Glomerular endothelial cell (primary cell): ENCODE results near the gene ZNF777. TPM values are rescaled to one million over a fixed set of nuclear protein-coding genes. Genes with fewer than 3 reads are reported as not detected.
"Not testable (repeated sequence)": the region's sequence is repeated elsewhere in the genome, so short reads cannot be mapped to it uniquely, and the experiment has no call there.

Source experiments
- DNase-seq: peaks from one replicate; pipeline ENCODE4 v3.0.0-alpha.2; 2011; ENCODE audit warnings: low read depth, low spot score; ENCODE audit errors: extremely low read depth
- total RNA-seq: library from RNA; depleted of rRNA; stranded (reverse); fragments of >200 nt; gene quantifications from 2 replicates; pipeline ENCODE4 v1.2.3, GENCODE V29; 2015

The ZNF777 gene
- total RNA-seq, 1 donor from 2014 or later = 14.9 TPM

DNA sequence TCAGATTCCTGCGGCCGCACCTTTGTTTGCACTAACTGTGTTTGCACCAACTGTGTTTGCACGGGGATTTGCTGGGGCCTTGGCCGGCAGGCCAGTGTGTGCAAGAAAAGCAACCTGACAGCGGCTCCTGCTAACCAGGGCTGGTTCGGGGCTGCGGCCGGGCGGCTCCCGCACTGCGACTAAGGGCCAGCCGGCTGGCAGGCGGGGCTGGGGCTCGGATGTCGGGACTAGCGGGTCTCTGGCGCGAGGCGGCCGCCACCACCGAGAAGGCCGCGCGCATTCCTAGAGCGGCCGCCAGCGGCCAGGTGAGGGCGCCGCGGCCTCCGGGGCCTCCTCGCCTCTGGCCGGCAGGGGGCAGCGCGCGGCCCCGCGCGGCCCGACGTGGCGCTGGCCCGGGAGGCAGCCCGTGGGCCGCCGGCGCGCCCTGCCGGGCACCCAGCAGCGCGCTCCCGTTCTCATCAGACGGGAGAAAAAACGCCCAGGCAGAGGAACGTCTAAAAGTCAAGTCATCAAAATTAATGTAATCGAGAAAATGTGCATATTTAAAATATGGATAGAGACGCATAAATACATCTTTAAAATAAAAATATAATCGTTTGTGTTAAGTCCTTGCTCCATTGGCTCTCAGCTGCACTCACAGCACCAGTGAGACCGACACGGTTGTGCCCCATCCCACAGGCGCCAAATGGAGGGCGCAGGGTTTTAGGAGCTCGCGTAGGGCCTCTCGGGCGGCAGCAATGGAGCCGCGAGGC is 38.5 kb downstream of the ZNF777 start:
- DNase-seq = no peak

DNA sequence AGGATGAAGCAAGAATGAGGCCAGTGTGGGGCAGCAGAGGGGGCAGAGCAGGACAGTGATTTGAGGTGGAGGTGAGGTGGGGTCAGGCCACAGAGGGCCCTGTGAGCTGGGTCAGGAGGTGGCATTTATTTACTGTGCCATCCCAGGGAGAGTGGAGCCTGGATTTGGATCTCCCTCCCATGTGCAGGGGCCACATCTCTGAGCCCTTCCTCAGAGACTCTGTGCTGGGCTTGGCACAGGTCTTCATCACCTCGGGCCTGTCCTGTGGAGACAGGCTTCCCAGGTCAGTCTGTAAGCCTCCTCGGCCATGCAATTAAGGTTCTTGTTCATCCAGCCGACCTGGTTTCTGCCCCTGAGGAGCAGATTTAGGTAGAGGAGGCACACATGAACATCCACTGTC is 40.9 kb downstream of the ZNF777 start:
- DNase-seq = no peak

DNA sequence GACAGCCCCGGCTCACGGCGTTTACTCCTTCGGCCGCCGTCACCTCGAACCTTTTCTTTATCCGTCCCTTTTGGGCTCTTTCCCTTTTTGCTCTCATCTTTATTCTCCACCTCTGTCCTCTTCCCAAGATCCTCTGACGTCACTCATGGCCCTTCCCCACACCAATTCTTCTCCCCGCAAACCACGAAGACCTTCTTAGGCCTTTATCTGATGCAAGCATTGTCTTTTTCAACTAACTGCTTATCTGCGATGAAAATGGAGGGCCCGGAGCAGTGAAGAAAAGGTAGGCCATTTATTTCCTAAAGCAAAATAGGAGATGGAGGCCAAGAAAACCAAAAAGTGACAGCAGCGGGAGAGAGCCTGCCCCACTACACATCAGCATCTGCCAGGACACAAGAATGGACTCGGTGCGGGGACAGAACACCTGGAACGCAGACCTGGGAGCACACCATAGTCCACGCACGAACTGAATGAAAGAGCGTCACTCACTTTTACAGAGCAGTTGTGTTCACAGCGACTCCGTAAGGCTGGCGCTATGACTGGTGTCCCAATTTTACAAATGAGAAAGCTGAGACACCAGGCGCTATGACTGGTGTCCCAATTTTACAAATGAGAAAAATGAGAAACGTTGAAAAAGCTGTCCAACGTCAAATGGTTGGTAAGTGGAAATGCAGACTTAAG is 45.3 kb downstream of the ZNF777 start:
- DNase-seq = no peak

DNA sequence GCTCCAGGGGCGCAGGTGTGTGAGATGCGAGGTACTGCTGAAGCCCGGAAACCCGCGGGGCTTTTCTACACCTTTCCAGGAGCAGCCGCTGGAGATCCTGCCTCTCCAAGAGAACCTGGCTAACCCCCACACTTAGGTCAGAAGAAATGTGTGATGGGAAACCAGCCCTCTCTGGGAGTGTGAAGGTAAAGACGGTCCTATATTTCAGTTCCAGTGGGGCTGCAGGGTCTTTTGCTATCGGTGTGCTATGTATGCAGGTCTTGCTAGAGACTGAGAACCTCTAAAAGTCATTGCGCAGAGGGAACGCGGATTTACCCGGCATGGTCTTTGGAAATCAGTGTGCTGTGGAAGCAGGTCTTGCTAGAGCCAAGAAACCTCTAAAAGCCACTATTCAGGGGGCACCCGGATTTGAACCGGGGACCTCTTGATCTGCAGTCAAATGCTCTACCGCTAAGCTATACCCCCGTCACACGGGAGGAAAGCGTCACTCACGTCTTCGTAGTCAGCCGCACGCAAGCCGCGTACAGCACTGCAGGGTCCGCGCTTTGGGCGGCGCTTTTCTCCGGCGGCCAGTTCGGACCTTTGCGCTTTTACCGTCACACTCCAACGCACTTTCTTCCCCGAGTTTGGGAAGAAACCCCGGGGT is 46.0 kb downstream of the ZNF777 start:
- no peak for DNase-seq

DNA sequence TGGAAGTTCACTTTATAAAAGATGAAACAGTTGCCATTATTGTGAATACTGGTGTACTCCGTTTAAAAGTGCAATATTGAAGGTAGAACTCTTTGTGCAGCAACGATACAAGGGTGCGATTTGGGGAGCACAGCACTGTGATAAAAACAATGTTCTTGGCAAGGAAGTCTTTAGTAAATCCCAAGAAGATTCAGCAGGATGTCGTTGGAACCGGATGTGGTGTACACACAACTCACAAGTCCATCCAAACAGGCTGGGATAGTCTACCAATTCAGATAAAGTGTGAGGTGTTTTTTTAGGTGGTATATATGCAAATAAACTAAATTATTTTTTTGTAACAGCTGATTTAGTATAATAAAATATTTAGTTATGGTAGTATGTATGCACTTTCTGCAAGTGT is 46.7 kb downstream of the ZNF777 start:
- DNase-seq = no peak

DNA sequence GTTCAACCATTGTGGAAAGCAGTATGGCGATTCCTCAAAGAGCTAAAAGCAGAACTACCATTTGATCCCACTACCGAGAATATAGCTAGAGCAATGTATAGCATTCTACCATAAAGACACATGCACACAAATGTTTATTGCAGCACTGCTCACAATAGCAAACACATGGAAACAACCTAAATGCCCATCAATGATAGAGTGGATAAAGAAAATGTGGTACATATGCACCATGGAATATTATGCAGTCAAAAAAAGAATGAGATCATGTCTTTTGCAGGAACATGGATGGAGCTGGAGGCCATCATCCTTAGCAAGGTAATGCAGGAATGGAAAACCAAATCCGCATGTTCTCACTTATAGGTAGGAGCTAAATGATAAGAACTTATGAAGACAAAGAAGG is 47.8 kb downstream of the ZNF777 start:
- DNase-seq = not testable (repeated sequence)

DNA sequence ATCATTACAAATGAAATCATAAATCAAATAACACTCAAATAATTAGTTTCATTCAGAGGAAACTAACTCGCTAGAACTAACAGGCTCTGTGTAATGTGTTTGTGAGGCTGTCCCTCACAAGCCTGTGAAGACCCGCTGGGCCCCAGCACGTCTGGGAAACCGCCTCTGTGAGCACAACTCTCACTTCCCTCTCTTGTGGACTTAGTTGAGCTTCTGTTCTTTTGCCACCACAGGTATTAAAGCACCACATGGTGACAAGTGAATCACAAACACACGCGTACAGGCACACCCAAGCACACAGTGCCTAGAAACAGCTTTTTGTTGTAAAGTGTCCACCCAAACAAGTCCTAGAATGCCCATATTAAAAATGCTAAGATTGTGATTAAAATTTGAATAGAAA is 51.0 kb downstream of the ZNF777 start:
- no peak for DNase-seq

DNA sequence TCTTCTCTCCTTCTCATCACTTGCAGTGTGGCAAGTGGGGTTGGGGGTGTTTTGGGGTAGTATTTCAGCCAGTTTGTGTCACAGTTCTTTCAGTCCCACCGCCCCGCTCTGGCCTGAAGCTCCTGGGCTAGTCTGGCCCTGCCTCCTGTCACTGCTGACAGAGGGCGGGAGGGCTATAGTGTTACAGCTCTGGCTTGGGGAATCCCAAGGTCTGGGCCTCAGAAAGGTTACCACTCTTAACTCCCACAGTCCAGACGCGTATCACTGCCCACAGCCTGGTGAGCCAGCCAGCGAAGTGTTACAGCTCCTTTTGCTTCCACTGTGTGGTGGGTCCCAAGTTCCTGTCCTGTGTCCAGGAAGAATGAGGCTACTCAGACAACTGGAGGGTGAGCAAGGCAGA is 56.0 kb downstream of the ZNF777 start:
- no peak for DNase-seq

DNA sequence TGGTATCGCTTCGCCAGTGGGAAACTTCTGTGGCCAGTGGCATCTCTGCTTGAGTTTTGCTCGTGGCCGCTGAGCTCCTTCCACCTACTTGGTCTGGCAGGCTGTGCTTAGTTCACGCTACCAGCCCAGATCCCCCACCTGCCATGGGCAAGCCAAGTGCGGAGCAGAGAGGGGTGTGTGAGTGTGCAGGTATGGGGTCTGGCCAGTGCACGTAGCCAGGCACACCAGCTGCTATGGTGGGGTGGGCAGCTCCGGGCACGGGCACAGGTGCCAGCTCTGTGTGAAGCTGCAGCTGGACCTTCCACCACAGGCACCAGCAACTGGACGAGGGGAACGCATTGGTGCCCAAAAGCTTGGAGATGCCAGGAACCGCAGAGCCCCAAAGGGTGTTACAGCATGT is 56.5 kb downstream of the ZNF777 start:
- DNase-seq = no peak

DNA sequence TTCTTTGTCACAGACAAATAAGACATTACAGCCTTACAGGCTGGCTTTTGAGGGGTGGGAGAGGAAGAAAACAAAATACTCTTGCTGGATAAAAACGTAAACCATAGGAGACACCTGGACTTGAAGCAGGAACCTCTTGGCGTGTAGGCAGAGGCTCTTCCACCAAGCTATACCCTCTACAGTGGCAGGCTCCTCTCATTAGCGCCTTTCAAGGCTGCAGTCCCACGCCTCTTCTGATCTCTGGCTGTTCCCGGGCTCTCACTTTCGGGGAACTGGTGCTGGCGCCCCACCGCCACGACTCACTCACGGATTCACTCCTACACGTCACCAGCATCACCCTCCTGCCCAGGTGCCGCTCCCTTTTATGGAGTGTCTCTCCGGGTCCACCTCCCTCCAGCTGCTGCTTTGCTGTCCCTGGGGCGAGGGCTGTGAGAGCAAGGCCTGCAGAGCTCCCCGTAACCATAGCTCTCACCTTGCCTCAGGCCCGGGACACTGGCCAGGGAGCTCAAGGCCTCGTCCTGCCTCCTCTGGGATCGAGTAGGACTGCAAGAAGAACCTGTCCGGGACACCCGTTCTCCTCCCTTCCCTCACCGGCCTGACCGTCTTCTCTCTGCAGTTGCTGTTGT is 62.6 kb downstream of the ZNF777 start:
- no peak for DNase-seq

DNA sequence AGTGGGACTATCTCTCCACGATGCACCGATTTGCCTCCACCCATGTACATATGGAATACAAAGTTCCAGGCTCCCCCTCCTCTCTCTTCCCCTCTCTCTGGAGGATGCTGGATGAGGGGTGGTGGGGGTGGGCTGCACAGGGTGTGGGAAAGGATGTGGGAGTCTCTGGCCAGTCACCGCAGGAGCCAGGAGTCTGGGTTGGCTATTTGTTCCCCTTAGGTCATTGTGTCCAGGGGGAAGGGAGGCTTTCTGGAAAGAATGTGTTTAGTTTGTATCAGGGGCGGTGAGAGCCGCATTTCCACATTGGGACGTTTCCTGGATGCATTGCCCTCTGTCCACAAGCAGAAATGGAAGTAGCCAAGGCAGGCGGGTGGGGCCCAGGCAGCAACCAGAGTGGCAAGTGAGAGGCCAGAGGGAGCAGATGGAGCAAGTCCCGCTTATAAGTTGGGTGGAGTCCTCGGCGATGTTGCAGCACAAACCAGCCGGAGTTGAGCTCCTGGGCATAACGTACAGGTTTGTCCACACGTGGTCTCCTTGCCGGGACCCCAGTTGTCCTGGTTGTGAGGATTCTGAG is 63.3 kb downstream of the ZNF777 start:
- DNase-seq = no peak

DNA sequence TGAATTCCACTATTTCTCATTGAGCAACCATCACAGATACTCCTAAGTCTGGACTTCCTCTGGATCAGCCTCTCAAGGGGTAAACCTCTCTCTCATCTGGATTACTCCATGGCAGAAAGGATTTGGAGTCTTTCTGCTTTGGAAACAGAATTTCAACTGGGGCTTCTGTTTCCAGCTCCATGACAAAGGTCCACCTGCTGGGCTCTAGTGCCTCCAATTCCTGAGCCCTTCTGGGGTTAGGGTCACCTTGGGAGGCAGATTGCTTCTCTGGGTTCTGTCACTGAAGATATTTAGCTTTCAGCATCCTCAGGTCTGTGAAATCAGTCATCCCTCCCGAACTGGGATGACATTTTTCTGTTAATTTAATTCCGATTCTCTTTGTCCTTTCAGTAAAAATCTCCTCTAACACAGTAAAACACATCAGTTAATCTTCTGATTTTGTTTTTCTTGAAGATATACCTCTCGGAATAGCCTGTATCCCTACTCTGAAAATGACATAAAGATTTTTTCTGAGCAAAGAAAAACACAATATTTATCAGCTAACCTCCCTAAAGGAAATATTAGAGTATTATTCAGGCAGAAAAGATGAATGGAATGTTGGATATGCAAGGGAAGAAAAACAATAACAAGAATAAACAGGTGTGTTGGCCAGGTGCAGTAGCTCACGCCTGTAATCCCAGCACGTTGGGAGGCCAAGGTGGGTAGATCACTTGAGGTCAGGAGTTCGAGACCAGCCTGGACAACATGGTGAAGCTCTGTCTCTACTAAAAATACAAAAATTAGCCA is 72.1 kb downstream of the ZNF777 start:
- DNase-seq = not testable (repeated sequence)

DNA sequence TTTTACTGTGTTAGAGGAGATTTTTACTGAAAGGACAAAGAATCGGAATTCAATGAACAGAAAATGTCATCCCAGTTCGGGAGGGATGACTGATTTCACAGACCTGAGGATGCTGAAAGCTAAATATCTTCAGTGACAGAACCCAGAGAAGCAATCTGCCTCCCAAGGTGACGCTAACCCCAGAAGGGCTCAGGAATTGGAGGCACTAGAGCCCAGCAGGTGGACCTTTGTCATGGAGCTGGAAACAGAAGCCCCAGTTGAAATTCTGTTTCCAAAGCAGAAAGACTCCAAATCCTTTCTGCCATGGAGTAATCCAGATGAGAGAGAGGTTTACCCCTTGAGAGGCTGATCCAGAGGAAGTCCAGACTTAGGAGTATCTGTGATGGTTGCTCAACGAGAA is 74.3 kb downstream of the ZNF777 start:
- not testable (repeated sequence) for DNase-seq

DNA sequence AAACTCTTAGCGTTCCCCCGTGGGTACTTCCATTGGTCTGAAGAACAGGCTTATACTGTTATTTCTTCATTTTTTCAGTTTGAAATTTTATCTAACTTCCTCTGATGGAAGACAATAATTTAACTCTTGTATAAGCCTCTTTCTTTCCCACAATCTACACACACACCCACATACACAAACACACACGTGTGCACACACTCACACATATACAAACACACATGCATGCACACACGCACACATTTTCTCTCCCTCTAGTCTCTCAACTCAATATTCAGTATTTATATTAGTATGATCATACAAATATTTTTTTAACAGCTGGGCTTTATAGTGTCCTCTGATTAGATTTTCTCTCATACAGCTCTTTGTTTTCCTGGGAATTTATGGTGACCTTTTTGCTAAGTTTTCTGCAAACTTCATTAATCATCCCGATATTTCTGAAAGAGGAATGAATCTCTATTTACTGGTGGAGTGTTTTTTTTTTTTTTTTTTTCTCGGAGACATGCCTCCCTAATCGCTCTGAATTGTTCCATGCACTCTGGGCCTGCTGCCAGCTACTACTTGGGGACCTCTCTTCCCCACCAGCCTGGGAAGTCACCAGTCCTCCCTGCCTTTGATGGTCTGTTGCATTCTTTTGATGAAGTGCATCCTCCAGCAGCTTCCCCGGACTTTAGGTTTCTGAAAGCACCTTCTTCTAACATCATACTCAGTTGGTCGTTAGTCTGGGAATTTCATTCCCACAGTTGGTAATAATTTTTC is 75.5 kb downstream of the ZNF777 start:
- DNase-seq = no peak

Other genes with a start within 250 kb of the ZNF777 start
- 2.7 and 5.6 TPM in 2 replicates for gene ZNF212, start 221.4 kb downstream of the ZNF777 start, total RNA-seq
- 7.1 and 12.1 TPM in 2 replicates for gene ZNF783, start 198.9 kb downstream of the ZNF777 start, total RNA-seq
- gene ZNF746, start 36.7 kb upstream of the ZNF777 start, total RNA-seq = 17.3 and 25.0 TPM in 2 replicates